Right atrium auricular region (tissue), 2 donors: ENCODE measurements around the gene AOPEP. TPM values are rescaled to one million over a fixed set of nuclear protein-coding genes. Genes with fewer than 3 reads are reported as not detected.

Experiments used
- DNase-seq: peaks from one replicate; pipeline ENCODE4 v3.0.0-alpha.2; 2019; ENCODE audit warnings: low spot score
- H3K27ac ChIP-seq, 2 donors: fragments of 200-600 bp; sonication (generic); 1 replicate in 1 of 2; 2 replicates in 1 of 2; pipeline ENCODE4 v1.5.1; 2016 to 2019
- H3K27me3 ChIP-seq, 2 donors: fragments of 200-600 bp; sonication (generic); one replicate each; pipeline versions ENCODE4 v1.5.1 to v1.6.0; 2017 to 2019
- H3K36me3 ChIP-seq: fragments of 200-600 bp; sonication (generic); one replicate; pipeline ENCODE4 v1.5.1; 2016
- H3K4me1 ChIP-seq, 2 donors: fragments of 200-600 bp; sonication (generic); one replicate each; pipeline versions ENCODE4 v1.5.1 to v1.6.0; 2017 to 2019
- H3K4me3 ChIP-seq, 2 donors: fragments of 200-600 bp; sonication (generic); 1 replicate in 1 of 2; 2 replicates in 1 of 2; pipeline ENCODE4 v1.5.1; 2017 to 2019; ENCODE audit warnings: mild to moderate bottlenecking in 1 of 2, moderate library complexity in 1 of 2
- H3K9me3 ChIP-seq, 2 donors: fragments of 200-600 bp; sonication (generic); one replicate each; pipeline ENCODE4 v1.5.1; 2019
- CTCF ChIP-seq, 2 donors: fragments of 200-600 bp; sonication (generic); IDR thresholded peaks; one replicate each; pipeline ENCODE4 v1.5.1; 2019; ENCODE audit warnings: antibody characterized with exemption in 2 of 2
- total RNA-seq, 2 donors: library from RNA; depleted of rRNA; stranded (reverse); fragments of >200 nt; gene quantifications; one replicate each; pipeline ENCODE4 v1.1.0, GENCODE V29; 2016

The AOPEP gene
- total RNA-seq, 2 donors from 2014 or later: 262 to 314 TPM

- TF ChIP-seq CTCF (IDR thresholded peaks at IDR 0.05): peak in 1 of 2 donors; percentile 24
- Histone ChIP-seq H3K27me3 (no peaks in the 10 kb centered on the region), H3K9me3 (no peaks in the 10 kb centered on the region), H3K4me3 (no peak overlapping the region), H3K27ac (peak overlapping the region; percentile 3 to 13), H3K4me1 (peaks cover 0 to 22% of the 10 kb centered on the region in 2 donors), H3K36me3 (peaks cover 19% of the 10 kb centered on the region)
- DNase-seq: no peak
These were observed 389.7 kb downstream of the AOPEP start for GRCh38 chr9:95116002-95116807.

- Histone ChIP-seq H3K27me3 (no peaks in the 10 kb centered on the region), H3K36me3 (peaks cover 14% of the 10 kb centered on the region), H3K27ac (peak overlapping the region in 1 of 2 donors; percentile 13), H3K4me1 (peaks cover 0 to 26% of the 10 kb centered on the region in 2 donors), H3K9me3 (no peaks in the 10 kb centered on the region), H3K4me3 (no peak overlapping the region)
- no peak for TF ChIP-seq CTCF (IDR thresholded peaks at IDR 0.05)
- DNase-seq: no peak
These were observed 390.3 kb downstream of the AOPEP start for GRCh38 chr9:95116808-95117204.

- Histone ChIP-seq H3K4me1 (peaks cover 0 to 26% of the 10 kb centered on the region in 2 donors), H3K9me3 (no peaks in the 10 kb centered on the region), H3K36me3 (no peaks in the 10 kb centered on the region), H3K4me3 (no peak overlapping the region), H3K27me3 (no peaks in the 10 kb centered on the region), H3K27ac (no peak overlapping the region)
- TF ChIP-seq CTCF (IDR thresholded peaks at IDR 0.05): no peak
- no peak for DNase-seq
These were observed 392.1 kb downstream of the AOPEP start for GRCh38 chr9:95118596-95118995.

- no peak for DNase-seq
- no peaks in the 10 kb centered on the region for H3K36me3 ChIP-seq
- H3K4me1 ChIP-seq: peaks cover 0 to 22% of the 10 kb centered on the region in 2 donors
- no peaks in the 10 kb centered on the region for H3K27me3 ChIP-seq
- no peak overlapping the region for H3K27ac ChIP-seq
- no peak overlapping the region for H3K4me3 ChIP-seq
- H3K9me3 ChIP-seq: no peaks in the 10 kb centered on the region
- TF ChIP-seq CTCF (IDR thresholded peaks at IDR 0.05): no peak
These were observed 394.4 kb downstream of the AOPEP start for GRCh38 chr9:95120781-95121370.

- H3K36me3 ChIP-seq: no peaks in the 10 kb centered on the region
- no peaks in the 10 kb centered on the region for H3K9me3 ChIP-seq
- TF ChIP-seq CTCF (IDR thresholded peaks at IDR 0.05): peak in 1 of 2 donors; percentile 47
- no peak for DNase-seq
- H3K27me3 ChIP-seq: no peaks in the 10 kb centered on the region
- H3K4me1 ChIP-seq: peaks cover 0 to 17% of the 10 kb centered on the region in 2 donors
- no peak overlapping the region for H3K4me3 ChIP-seq
- H3K27ac ChIP-seq: no peak overlapping the region
These were observed 398.3 kb downstream of the AOPEP start for GRCh38 chr9:95124582-95125367.
